OCI-LY1 (cell line): Measurements from ENCODE around the gene LRRC31.

ENCODE experiments used
- H2AFZ ChIP-seq: fragments of 200-600 bp; sonication (generic), shearing (Covaris generic); 2 replicates; pipeline ENCODE4 v1.6.0; 2014; ENCODE audit warnings: antibody characterized with exemption, mild to moderate bottlenecking, low read length
- H3F3A ChIP-seq: fragments of 200-600 bp; sonication (generic), shearing (Covaris generic); 2 replicates; pipeline ENCODE4 v1.6.0; 2014; ENCODE audit warnings: mild to moderate bottlenecking, antibody characterized with exemption, low read length, moderate library complexity; ENCODE audit not compliant: insufficient read depth
- H3K27ac ChIP-seq: fragments of 200-600 bp; sonication (generic); 2 replicates; pipeline ENCODE4 v1.5.1; 2014; ENCODE audit warnings: low read length, mixed run types, mild to moderate bottlenecking, low read depth; ENCODE audit not compliant: poor library complexity, severe bottlenecking
- H3K27me3 ChIP-seq: fragments of 200-600 bp; sonication (generic); 2 replicates; pipeline ENCODE4 v1.6.0; 2014; ENCODE audit warnings: antibody characterized with exemption, mild to moderate bottlenecking, low read length, moderate library complexity; ENCODE audit not compliant: insufficient read depth
- H3K36me3 ChIP-seq: fragments of 200-600 bp; sonication (generic); 2 replicates; pipeline ENCODE4 v1.6.1; 2014; ENCODE audit warnings: mild to moderate bottlenecking, antibody characterized with exemption, low read length, moderate library complexity, mixed read lengths; ENCODE audit not compliant: insufficient read depth
- H3K4me1 ChIP-seq: fragments of 200-600 bp; sonication (generic); 2 replicates; pipeline ENCODE4 v1.5.1; 2014; ENCODE audit warnings: mild to moderate bottlenecking, low read length, moderate library complexity; ENCODE audit not compliant: insufficient read depth, severe bottlenecking
- H3K4me2 ChIP-seq: fragments of 200-600 bp; sonication (generic), shearing (Covaris generic); 2 replicates; pipeline ENCODE4 v1.6.1; 2014; ENCODE audit warnings: low read length
- H3K4me3 ChIP-seq: fragments of 200-600 bp; sonication (generic); 2 replicates; pipeline ENCODE4 v1.5.1; 2014; ENCODE audit warnings: low read length, low read depth, mild to moderate bottlenecking, mixed read lengths; ENCODE audit not compliant: poor library complexity, severe bottlenecking
- H3K79me2 ChIP-seq: fragments of 200-600 bp; shearing (Covaris generic); 2 replicates; pipeline ENCODE4 v1.6.1; 2016; ENCODE audit warnings: mixed run types, low read length, mixed read lengths; ENCODE audit not compliant: insufficient read depth
- H3K9ac ChIP-seq: fragments of 200-600 bp; sonication (generic), shearing (Covaris generic); 2 replicates; pipeline ENCODE4 v1.6.1; 2014; ENCODE audit warnings: mild to moderate bottlenecking, low read length, mixed read lengths
- H3K9me2 ChIP-seq: fragments of 200-600 bp; sonication (generic), shearing (Covaris generic); 2 replicates; pipeline ENCODE4 v1.6.1; 2014; ENCODE audit warnings: low read depth, mild to moderate bottlenecking, low read length, mixed read lengths
- H3K9me3 ChIP-seq: fragments of 200-600 bp; shearing (Covaris generic); 2 replicates; pipeline ENCODE4 v1.6.1; 2014; ENCODE audit warnings: low read length, mixed read lengths
- H4K20me1 ChIP-seq: fragments of 200-600 bp; sonication (generic), shearing (Covaris generic); 2 replicates; pipeline ENCODE4 v1.6.0; 2016; ENCODE audit warnings: mild to moderate bottlenecking, low read length; ENCODE audit not compliant: insufficient read depth
- EZH2 ChIP-seq: fragments of 200-600 bp; sonication (generic), shearing (Covaris generic); IDR thresholded peaks from 2 replicates; pipeline ENCODE4 v1.8.0; 2017; ENCODE audit warnings: borderline replicate concordance, mixed run types, mild to moderate bottlenecking, antibody characterized with exemption, low read length, moderate library complexity, mixed read lengths
- TF ChIP-seq, protein P1 (sequence below): fragments of 200-600 bp; sonication (generic), shearing (Covaris generic); IDR thresholded peaks from 2 replicates; pipeline ENCODE4 v1.5.1; 2017; ENCODE audit warnings: mild to moderate bottlenecking, antibody characterized with exemption, low read length, moderate library complexity, mixed read lengths

The LRRC31 gene

DNA sequence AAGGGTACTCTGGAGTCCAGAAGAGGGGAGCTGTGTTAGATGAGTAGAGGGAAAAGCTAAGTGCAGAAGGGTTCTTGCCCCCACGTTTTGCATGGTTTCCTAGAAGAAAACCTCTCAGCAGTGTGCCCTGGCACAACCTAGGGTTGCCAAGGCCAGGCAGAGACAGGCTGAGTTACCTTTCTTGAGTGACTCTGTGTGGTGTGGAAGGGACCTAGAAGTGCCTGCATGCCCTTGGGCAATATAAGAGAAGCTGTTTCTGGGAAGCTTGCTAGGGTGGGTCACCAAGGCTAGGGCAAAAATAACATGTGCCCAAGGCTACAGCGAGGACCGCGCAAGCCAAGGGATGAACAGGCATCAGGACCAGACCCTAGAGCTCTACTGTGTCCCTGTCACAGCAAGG, 38.2 kb upstream of the LRRC31 start:
- Histone ChIP-seq H2AFZ (no peak overlapping the region), H3K27ac (no peak overlapping the region), H3K9me3 (no peaks in the 10 kb centered on the region), H3K79me2 (no peaks in the 10 kb centered on the region), H3K4me2 (no peak overlapping the region), H3K27me3 (no peaks in the 10 kb centered on the region), H3F3A (no peaks in the 10 kb centered on the region), H3K4me1 (no peaks in the 10 kb centered on the region), H3K36me3 (no peaks in the 10 kb centered on the region), H3K4me3 (no peak overlapping the region), H3K9me2 (no peaks in the 10 kb centered on the region), H3K9ac (no peak overlapping the region), H4K20me1 (no peaks in the 10 kb centered on the region)
- TF ChIP-seq, protein P1, sequence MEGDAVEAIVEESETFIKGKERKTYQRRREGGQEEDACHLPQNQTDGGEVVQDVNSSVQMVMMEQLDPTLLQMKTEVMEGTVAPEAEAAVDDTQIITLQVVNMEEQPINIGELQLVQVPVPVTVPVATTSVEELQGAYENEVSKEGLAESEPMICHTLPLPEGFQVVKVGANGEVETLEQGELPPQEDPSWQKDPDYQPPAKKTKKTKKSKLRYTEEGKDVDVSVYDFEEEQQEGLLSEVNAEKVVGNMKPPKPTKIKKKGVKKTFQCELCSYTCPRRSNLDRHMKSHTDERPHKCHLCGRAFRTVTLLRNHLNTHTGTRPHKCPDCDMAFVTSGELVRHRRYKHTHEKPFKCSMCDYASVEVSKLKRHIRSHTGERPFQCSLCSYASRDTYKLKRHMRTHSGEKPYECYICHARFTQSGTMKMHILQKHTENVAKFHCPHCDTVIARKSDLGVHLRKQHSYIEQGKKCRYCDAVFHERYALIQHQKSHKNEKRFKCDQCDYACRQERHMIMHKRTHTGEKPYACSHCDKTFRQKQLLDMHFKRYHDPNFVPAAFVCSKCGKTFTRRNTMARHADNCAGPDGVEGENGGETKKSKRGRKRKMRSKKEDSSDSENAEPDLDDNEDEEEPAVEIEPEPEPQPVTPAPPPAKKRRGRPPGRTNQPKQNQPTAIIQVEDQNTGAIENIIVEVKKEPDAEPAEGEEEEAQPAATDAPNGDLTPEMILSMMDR, result no peak
- no peak for TF ChIP-seq EZH2

DNA sequence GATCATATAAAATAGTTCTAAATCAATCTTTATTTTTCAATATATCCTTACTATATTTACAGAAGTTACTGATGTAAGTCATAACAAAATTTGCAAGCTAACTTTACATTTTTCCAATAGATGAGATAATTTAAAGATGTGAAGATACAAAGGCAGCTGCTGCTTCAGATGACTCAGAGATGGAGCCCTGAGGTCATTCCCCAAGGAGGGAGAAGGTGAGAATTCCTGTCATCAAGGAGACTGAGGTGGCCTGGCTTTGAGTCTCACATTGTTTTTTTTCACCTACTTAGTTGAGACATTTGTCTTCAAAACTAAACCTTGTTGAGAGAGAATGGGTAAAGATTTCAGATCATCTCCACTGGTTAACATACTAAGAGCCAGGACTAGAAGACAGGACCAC, 37.7 kb upstream of the LRRC31 start:
- no peaks in the 10 kb centered on the region for H4K20me1 ChIP-seq
- no peak overlapping the region for H3K27ac ChIP-seq
- H3K9me3 ChIP-seq, result no peaks in the 10 kb centered on the region
- H3K4me2 ChIP-seq, result no peak overlapping the region
- H3F3A ChIP-seq, result no peaks in the 10 kb centered on the region
- H3K9me2 ChIP-seq, result no peaks in the 10 kb centered on the region
- H3K79me2 ChIP-seq, result no peaks in the 10 kb centered on the region
- H3K4me3 ChIP-seq, result no peak overlapping the region
- no peak overlapping the region for H2AFZ ChIP-seq
- H3K4me1 ChIP-seq, result no peaks in the 10 kb centered on the region
- no peaks in the 10 kb centered on the region for H3K27me3 ChIP-seq
- H3K36me3 ChIP-seq, result no peaks in the 10 kb centered on the region
- H3K9ac ChIP-seq, result no peak overlapping the region
- no peak for TF ChIP-seq EZH2
- TF ChIP-seq, protein P1, result no peak

DNA sequence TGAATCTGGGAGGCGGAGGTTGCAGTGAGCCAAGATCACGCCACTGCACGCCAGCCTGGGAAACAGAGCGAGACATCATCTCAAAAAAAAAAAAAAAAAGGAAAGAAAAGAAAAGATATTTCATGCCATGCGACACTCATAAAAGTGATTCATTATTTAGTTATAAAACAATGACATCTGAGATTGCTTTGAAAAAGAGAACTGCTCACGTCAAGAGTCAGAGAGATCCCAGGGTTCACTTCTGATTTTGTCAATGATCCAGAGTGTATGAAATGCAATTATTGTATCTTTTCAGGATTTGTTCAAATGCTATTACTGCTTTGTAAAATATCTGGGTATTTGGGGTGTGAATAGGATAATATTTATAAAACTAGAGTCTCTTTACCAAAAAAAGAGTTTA, 35.7 kb upstream of the LRRC31 start:
- Histone ChIP-seq H3F3A (no peaks in the 10 kb centered on the region), H3K9me2 (no peaks in the 10 kb centered on the region), H3K79me2 (no peaks in the 10 kb centered on the region), H3K4me2 (no peak overlapping the region), H3K9ac (no peak overlapping the region), H3K27ac (no peak overlapping the region), H3K36me3 (no peaks in the 10 kb centered on the region), H3K4me3 (no peak overlapping the region), H3K9me3 (peaks cover 16% of the 10 kb centered on the region; the same call in 1 of the 2 replicates), H4K20me1 (no peaks in the 10 kb centered on the region), H3K4me1 (no peaks in the 10 kb centered on the region), H2AFZ (no peak overlapping the region), H3K27me3 (no peaks in the 10 kb centered on the region)
- TF ChIP-seq EZH2, result no peak
- TF ChIP-seq, protein P1, result no peak
